Keratinocyte (primary cell): ENCODE measurements around the gene SPSB4. TPM values are rescaled to one million over a fixed set of nuclear protein-coding genes. Genes with fewer than 3 reads are reported as not detected.

ENCODE experiments used
- DNase-seq: peaks from one replicate; pipeline ENCODE4 v3.0.0-alpha.2; 2011; ENCODE audit warnings: low read depth, missing footprints, low spot score
- FAIRE-seq: peaks from 2 replicates; lab custom pipeline; 2011; peaks lifted over from hg19 to GRCh38; lab: Jason Lieb, UNC
- H2AFZ ChIP-seq: 2 replicates; pipeline ENCODE4 v1.6.0; 2012; ENCODE audit warnings: low read length, control low read depth, inconsistent platforms; ENCODE audit not compliant: control insufficient read depth
- H3K27ac ChIP-seq: 2 replicates; pipeline ENCODE4 v1.5.1; 2011; ENCODE audit warnings: low read length; ENCODE audit not compliant: control insufficient read depth, insufficient read depth
- H3K27me3 ChIP-seq: 3 replicates; pipeline ENCODE4 v1.6.0; 2011; ENCODE audit warnings: low read length; ENCODE audit not compliant: control insufficient read depth, insufficient read depth; ENCODE audit errors: extremely low read depth
- H3K36me3 ChIP-seq, 2 experiments: 2 replicates in 1 of 2; 3 replicates in 1 of 2; pipeline ENCODE4 v1.5.1; 2011; ENCODE audit warnings: low read length in 2 of 2, mild to moderate bottlenecking in 1 of 2; ENCODE audit not compliant: control insufficient read depth in 2 of 2, insufficient read depth in 2 of 2; ENCODE audit errors: extremely low read depth in 1 of 2
- H3K4me1 ChIP-seq: 3 replicates; pipeline ENCODE4 v1.5.1; 2011; ENCODE audit warnings: low read length; ENCODE audit not compliant: control insufficient read depth, insufficient read depth; ENCODE audit errors: extremely low read depth
- H3K4me2 ChIP-seq: 3 replicates; pipeline ENCODE4 v1.6.0; 2011; ENCODE audit warnings: low read depth, low read length; ENCODE audit not compliant: control insufficient read depth, insufficient read depth; ENCODE audit errors: extremely low read depth
- H3K4me3 ChIP-seq, 3 experiments: fragments of 200-600 bp in 1 of 3; sonication (generic) in 1 of 3; 2 replicates in 2 of 3; 3 replicates in 1 of 3; pipeline ENCODE4 v1.5.1; 2011 to 2016; ENCODE audit warnings: low read length in 3 of 3, mild to moderate bottlenecking in 3 of 3, control low read depth in 2 of 3, inconsistent platforms in 1 of 3, low read depth in 1 of 3, mixed read lengths in 1 of 3, mixed run types in 1 of 3, moderate library complexity in 1 of 3; ENCODE audit not compliant: control insufficient read depth in 2 of 3, insufficient read depth in 2 of 3; ENCODE audit errors: extremely low read depth in 1 of 3
- H3K79me2 ChIP-seq: 2 replicates; pipeline ENCODE4 v1.6.0; 2012; ENCODE audit warnings: low read length; ENCODE audit not compliant: control insufficient read depth, insufficient read depth
- H3K9ac ChIP-seq: 3 replicates; pipeline ENCODE4 v1.6.0; 2011; ENCODE audit warnings: low read length; ENCODE audit not compliant: control insufficient read depth, insufficient read depth; ENCODE audit errors: extremely low read depth
- H3K9me1 ChIP-seq: 3 replicates; pipeline ENCODE4 v1.6.0; 2011; ENCODE audit warnings: low read length; ENCODE audit not compliant: control insufficient read depth, insufficient read depth; ENCODE audit errors: extremely low read depth
- H3K9me3 ChIP-seq: 2 replicates; pipeline ENCODE4 v1.5.1; 2012; ENCODE audit warnings: low read depth, low read length; ENCODE audit not compliant: control insufficient read depth
- H4K20me1 ChIP-seq: 3 replicates; pipeline ENCODE4 v1.6.0; 2011; ENCODE audit warnings: low read length; ENCODE audit not compliant: control insufficient read depth, insufficient read depth; ENCODE audit errors: extremely low read depth
- CTCF ChIP-seq, 3 experiments: IDR thresholded peaks in 1 of 3; conservative IDR thresholded peaks in 1 of 3; optimal IDR thresholded peaks in 1 of 3; 2 replicates in 2 of 3; 3 replicates in 1 of 3; pipeline versions ENCODE3 to v1.5.1; 2011; ENCODE audit warnings: low read length in 3 of 3, mild to moderate bottlenecking in 3 of 3, moderate library complexity in 2 of 3, control low read depth in 1 of 3, inconsistent platforms in 1 of 3; ENCODE audit not compliant: insufficient read depth in 2 of 3; ENCODE audit errors: extremely low read depth in 1 of 3
- EZH2 ChIP-seq: IDR thresholded peaks from one replicate; pipeline ENCODE4 v1.6.1; 2012; ENCODE audit warnings: inconsistent platforms, mild to moderate bottlenecking, low read length, moderate library complexity
- dilution Hi-C: fragments of 300-500 bp; cut with MboI; formaldehyde crosslinking; loops from one replicate; pipeline ENCODE4 v1.7.0; 2020; ENCODE audit warnings: low sequenced_read_pairs; ENCODE audit not compliant: extremely low pct_ligation_motif_present
- polyA plus RNA-seq, 5 experiments: library from polyadenylated mRNA; depleted of rRNA in 3 of 5; stranded (reverse) in 3 of 5; stranded (forward) in 1 of 5; unstranded in 1 of 5; fragments of >200 nt; gene quantifications; 1 replicate in 1 of 5; 2 replicates in 3 of 5; 3 replicates in 1 of 5; pipeline versions ENCODE4 v1.2.1 to v1.2.3, GENCODE V29; 2011 to 2012; ENCODE audit warnings: missing spikeins in 2 of 5, low read depth in 1 of 5, low replicate concordance in 1 of 5

The SPSB4 gene
- polyA plus RNA-seq, 1 donor (not counting 4 experiments of a cell fraction or from before 2014, with no cell fraction given): not detected

DNA sequence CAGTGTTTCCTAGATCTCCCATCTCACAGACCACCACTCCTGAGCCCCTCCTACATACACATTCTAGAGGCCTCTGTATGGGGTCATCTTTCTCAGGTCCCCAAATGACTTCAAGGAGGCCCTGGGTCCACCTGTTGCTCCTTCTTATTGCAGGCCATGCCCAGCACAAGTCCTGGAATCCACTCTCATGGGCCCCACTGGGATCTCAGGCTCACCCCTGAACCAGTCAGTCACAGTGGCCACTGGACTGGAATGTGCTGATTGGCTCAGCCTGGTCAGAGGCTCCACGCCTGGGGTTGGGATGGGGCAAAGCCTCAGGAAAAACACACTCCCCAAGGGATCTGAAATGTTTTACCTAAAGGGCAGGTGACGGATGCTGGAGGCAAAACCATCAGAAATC, 55.7 kb downstream of the SPSB4 start:
- H2AFZ ChIP-seq: no peak overlapping the region
- H3K36me3 ChIP-seq: no peaks in the 10 kb centered on the region
- no peak for DNase-seq
- no peak overlapping the region for H3K4me3 ChIP-seq
- H4K20me1 ChIP-seq: no peaks in the 10 kb centered on the region
- dilution Hi-C loops: no loop called here
- FAIRE-seq: no peak
- H3K9ac ChIP-seq: no peak overlapping the region
- H3K79me2 ChIP-seq: no peaks in the 10 kb centered on the region
- H3K27me3 ChIP-seq: no peaks in the 10 kb centered on the region
- no peak overlapping the region for H3K27ac ChIP-seq
- TF ChIP-seq CTCF (optimal IDR thresholded peaks at IDR 0.05 in 1 of 3, IDR thresholded peaks at IDR 0.05 in 1 of 3, conservative IDR thresholded peaks at IDR 0.05 in 1 of 3; ENCODE audit: extremely low read depth in 1 of 3, insufficient read depth in 2 of 3, low read length in 3 of 3) (no peak), EZH2 (no peak)
- H3K9me1 ChIP-seq: no peaks in the 10 kb centered on the region
- no peaks in the 10 kb centered on the region for H3K9me3 ChIP-seq
- H3K4me2 ChIP-seq: no peak overlapping the region
- H3K4me1 ChIP-seq: no peaks in the 10 kb centered on the region

DNA sequence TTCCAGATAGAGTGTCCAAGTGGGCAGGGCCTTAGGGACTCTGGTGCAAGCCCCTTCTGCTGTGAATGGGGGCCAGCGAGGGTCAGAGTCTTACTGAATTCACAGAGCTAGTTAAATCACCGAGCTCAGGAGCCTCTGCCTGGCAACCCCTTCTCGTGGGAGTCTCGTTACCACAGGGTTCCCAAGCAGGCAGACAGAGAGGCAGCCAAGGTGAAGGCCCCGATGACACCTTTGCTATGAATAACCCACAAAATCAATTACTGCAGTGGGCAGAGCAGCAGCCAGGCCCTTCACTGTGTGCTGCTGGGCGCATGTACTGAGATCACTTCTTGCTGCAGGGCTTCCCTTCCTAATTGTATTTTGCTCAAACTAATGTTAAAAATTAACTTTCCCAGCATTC, 56.9 kb downstream of the SPSB4 start:
- no peaks in the 10 kb centered on the region for H4K20me1 ChIP-seq
- DNase-seq: no peak
- no peak overlapping the region for H3K27ac ChIP-seq
- H3K9ac ChIP-seq: no peak overlapping the region
- dilution Hi-C loops: no loop called here
- no peak overlapping the region for H3K4me3 ChIP-seq
- H3K9me1 ChIP-seq: no peaks in the 10 kb centered on the region
- H3K4me1 ChIP-seq: no peaks in the 10 kb centered on the region
- H3K36me3 ChIP-seq: no peaks in the 10 kb centered on the region
- no peak for FAIRE-seq
- H3K9me3 ChIP-seq: no peaks in the 10 kb centered on the region
- TF ChIP-seq EZH2 (no peak), CTCF (optimal IDR thresholded peaks at IDR 0.05 in 1 of 3, IDR thresholded peaks at IDR 0.05 in 1 of 3, conservative IDR thresholded peaks at IDR 0.05 in 1 of 3; ENCODE audit: extremely low read depth in 1 of 3, insufficient read depth in 2 of 3, low read length in 3 of 3) (no peak)
- no peak overlapping the region for H2AFZ ChIP-seq
- no peaks in the 10 kb centered on the region for H3K79me2 ChIP-seq
- no peaks in the 10 kb centered on the region for H3K27me3 ChIP-seq
- H3K4me2 ChIP-seq: no peak overlapping the region
